HepG2 (cell line): Measurements from ENCODE around the gene SNAPIN. TPM values are rescaled to one million over a fixed set of nuclear protein-coding genes. Genes with fewer than 3 reads are reported as not detected.
"Not testable (repeated sequence)": the region's sequence is repeated elsewhere in the genome, so short reads cannot be mapped to it uniquely, and the experiment has no call there.

ENCODE experiments used
- ATAC-seq: fragments of 200-7000 bp; cut with Tn5 transposase; 3 replicates; pipeline ENCODE4 v1.9.1; 2020; ENCODE audit warnings: mild to moderate bottlenecking, moderate library complexity
- BruUV-seq: library from RNA; stranded (reverse); fragments of 400-500 nt; replicated peaks from 2 replicates; lab custom pipeline; 2021; lab: Mats Ljungman, UMichigan
- CTCF ChIA-PET: fragments of 300-600 bp; formaldehyde crosslinking; extraction: SDS; loops from one replicate; lab custom pipeline; 2021; ENCODE audit warnings: low total read pairs, inconsistent platforms, low intra/inter-chr PET ratio; lab: Yijun Ruan, JAX
- POLR2A ChIA-PET: fragments of 350-600 bp; sonication (Branson Sonifier 250); formaldehyde crosslinking; loops from one replicate; lab custom pipeline; 2020; ENCODE audit warnings: antibody characterized with exemption, inconsistent platforms; lab: Yijun Ruan, JAX
- DNase-seq: peaks from one replicate; pipeline ENCODE4 v3.0.0-alpha.2; 2015; ENCODE audit warnings: low spot score
- FAIRE-seq: peaks from 3 replicates; lab custom pipeline; 2011; peaks lifted over from hg19 to GRCh38; lab: Jason Lieb, UNC
- H2AFZ ChIP-seq: one replicate; pipeline ENCODE4 v1.6.1; 2011; ENCODE audit warnings: low read length, inconsistent platforms
- H3K27ac ChIP-seq: fragments of 300-600 bp; 3 replicates; pipeline ENCODE4 v1.8.0; 2011; ENCODE audit warnings: mixed run types, mild to moderate bottlenecking, mixed read lengths, low read length, inconsistent platforms; ENCODE audit not compliant: insufficient read depth; ENCODE audit errors: extremely low read length
- H3K27me3 ChIP-seq, 2 experiments: fragments of 200-600 bp in 1 of 2; 2 replicates in 1 of 2; 3 replicates in 1 of 2; pipeline versions ENCODE4 v1.6.0 to v1.8.0; 2011; ENCODE audit warnings: low read length in 2 of 2, mild to moderate bottlenecking in 2 of 2, moderate library complexity in 2 of 2, inconsistent platforms in 1 of 2; ENCODE audit not compliant: insufficient read depth in 2 of 2, control insufficient read depth in 1 of 2
- H3K36me3 ChIP-seq, 2 experiments: fragments of 200-600 bp in 1 of 2; replicated peaks in 1 of 2; 2 replicates in 1 of 2; 3 replicates in 1 of 2; pipeline versions ENCODE4 v1.5.1 to v1.8.0; 2011; ENCODE audit warnings: low read length in 2 of 2, inconsistent platforms in 1 of 2; ENCODE audit not compliant: insufficient read depth in 2 of 2, control insufficient read depth in 1 of 2
- H3K4me1 ChIP-seq: 2 replicates; pipeline ENCODE4 v1.5.1; 2012; ENCODE audit warnings: low read length, inconsistent platforms; ENCODE audit not compliant: insufficient read depth
- H3K4me2 ChIP-seq: 2 replicates; pipeline ENCODE4 v1.6.0; 2011; ENCODE audit warnings: low read depth, low read length, inconsistent platforms
- H3K4me3 ChIP-seq, 3 experiments: fragments of 200-600 bp in 1 of 3; sonication (generic), shearing (Covaris generic) in 1 of 3; replicated peaks in 1 of 3; 2 replicates each; pipeline ENCODE4 v1.5.1; 2011 to 2016; ENCODE audit warnings: low read length in 3 of 3, inconsistent platforms in 2 of 3, low read depth in 2 of 3, mild to moderate bottlenecking in 2 of 3, control low read depth in 1 of 3, mixed read lengths in 1 of 3; ENCODE audit not compliant: insufficient read depth in 1 of 3
- H3K79me2 ChIP-seq: one replicate; pipeline ENCODE4 v1.6.1; 2011; ENCODE audit warnings: low read length, inconsistent platforms; ENCODE audit not compliant: insufficient read depth
- H3K9ac ChIP-seq: 2 replicates; pipeline ENCODE4 v1.6.0; 2011; ENCODE audit warnings: mild to moderate bottlenecking, low read depth, low read length, inconsistent platforms; ENCODE audit not compliant: insufficient read depth
- H3K9me3 ChIP-seq: 2 replicates; pipeline ENCODE4 v1.5.1; 2012; ENCODE audit warnings: mild to moderate bottlenecking, low read length
- H4K20me1 ChIP-seq: 2 replicates; pipeline ENCODE4 v1.6.0; 2011; ENCODE audit warnings: inconsistent platforms, mild to moderate bottlenecking, low read length, moderate library complexity; ENCODE audit not compliant: insufficient read depth
- DDIT3 ChIP-seq: sonication (generic); formaldehyde crosslinking; IDR thresholded peaks from 2 replicates; pipeline ENCODE4 v1.4.0; 2020; ENCODE audit warnings: mild to moderate bottlenecking, missing genetic modification reagents
- HHEX ChIP-seq: IDR thresholded peaks from 2 replicates; pipeline ENCODE4 v1.6.1; 2016; ENCODE audit warnings: control low read depth
- ONECUT2 ChIP-seq: sonication (generic); formaldehyde crosslinking; IDR thresholded peaks from 2 replicates; pipeline ENCODE4 v1.4.0; 2020; ENCODE audit warnings: missing genetic modification reagents
- PBX2 ChIP-seq: IDR thresholded peaks from 2 replicates; pipeline ENCODE4 v1.6.1; 2016; ENCODE audit warnings: control low read depth
- THAP7 ChIP-seq: sonication (generic); formaldehyde crosslinking; IDR thresholded peaks from 2 replicates; pipeline ENCODE4 v1.8.1; 2023; ENCODE audit warnings: mild to moderate bottlenecking, missing genetic modification reagents
- ZNF24 ChIP-seq: fragments of 450-650 bp; IDR thresholded peaks from 2 replicates; pipeline ENCODE4 v1.6.1; 2017; ENCODE audit warnings: antibody characterized with exemption, mild to moderate bottlenecking
- ZNF570 ChIP-seq: sonication (generic); formaldehyde crosslinking; IDR thresholded peaks from 2 replicates; pipeline ENCODE4 v1.4.0; 2020; ENCODE audit warnings: mild to moderate bottlenecking, missing genetic modification reagents, borderline replicate concordance
- ZSCAN5A ChIP-seq: sonication (generic); formaldehyde crosslinking; IDR thresholded peaks from 2 replicates; pipeline ENCODE4 v1.8.0; 2022; ENCODE audit warnings: mild to moderate bottlenecking, missing genetic modification reagents, borderline replicate concordance
- WGBS: methylation state at CpG from one replicate; pipeline ENCODE4 v1.1.6; 2017; ENCODE audit warnings: low lambda C conversion rate; 5-methylcytosine and 5-hydroxymethylcytosine counted together
- in situ Hi-C: cut with HindIII; loops from 2 replicates; pipeline ENCODE4 v1.10.0; 2017; ENCODE audit warnings: low pct_unique_long_range_greater_than_20kb; ENCODE audit not compliant: extremely low pct_ligation_motif_present
- intact Hi-C: fragments of 100-400 bp; cut with micrococcal nuclease; formaldehyde crosslinking; loops from one replicate; pipeline ENCODE4 v1.10.0; 2022; ENCODE audit not compliant: unreplicated experiment
- polyA plus RNA-seq, 8 experiments: library from polyadenylated mRNA; depleted of rRNA in 3 of 8; stranded (reverse) in 7 of 8; unstranded in 1 of 8; fragments of >200 nt; fragmentation: Illumina TruSeq in 4 of 8; extraction: Trizol in 4 of 8; gene quantifications; 2 replicates each; pipeline versions ENCODE4 v1.2.1 to v1.2.3, GENCODE V29; 2011 to 2016; ENCODE audit warnings: low read depth in 4 of 8, missing spikeins in 1 of 8, mixed read lengths in 1 of 8; ENCODE audit not compliant: insufficient read depth in 1 of 8
- total RNA-seq, 5 experiments: library from RNA; depleted of rRNA; stranded (reverse); fragments of >200 nt; fragmentation: Illumina TruSeq; extraction: Trizol; gene quantifications; 2 replicates each; pipeline ENCODE4 v1.2.3, GENCODE V29; 2016; ENCODE audit warnings: low read depth in 1 of 5

SNAPIN gene
- total and polyA plus RNA-seq, 2 of the 13 experiments (the other 11 are each of a cell fraction or from before 2014, with no cell fraction given): 23.9 to 25.7 TPM

GRCh38 chr1:153639280-153639679 lies 19.2 kb upstream of the SNAPIN start (continued):
- no peak for TF ChIP-seq THAP7 (CRISPR knock-in tag)
- no peak for TF ChIP-seq ZNF570 (CRISPR knock-in tag)
- no peak for TF ChIP-seq DDIT3 (CRISPR knock-in tag)
- TF ChIP-seq PBX2 (CRISPR knock-in tag): no peak
- no peak for TF ChIP-seq ZSCAN5A (CRISPR knock-in tag)
- no peak for TF ChIP-seq ONECUT2
- TF ChIP-seq HHEX: no peak
- TF ChIP-seq ZNF24: no peak

- H3K4me2 ChIP-seq, CTCF ChIA-PET, H4K20me1 ChIP-seq, in situ Hi-C loops, H3K27ac ChIP-seq, H3K9ac ChIP-seq, H3K9me3 ChIP-seq, BruUV-seq, intact Hi-C loops, ATAC-seq, FAIRE-seq, DNase-seq, H2AFZ ChIP-seq, H3K27me3 ChIP-seq, H3K4me3 ChIP-seq: not testable (repeated sequence)
- POLR2A ChIA-PET: interaction anchor here (0.6 to 3.6 kb wide), 4 partner anchors 9 to 968 kb away, joined by 3 to 16 read pairs (median 4); partner anchors contain the start of genes S100A1 and S100A13
- H3K36me3 ChIP-seq: peaks cover 27 to 91% of the 10 kb centered on the region in 2 experiments
- H3K79me2 ChIP-seq: peaks cover 26% of the 10 kb centered on the region
- peaks cover 30% of the 10 kb centered on the region for H3K4me1 ChIP-seq
- 100% methylated on average over 4 of the region's 5 CpGs for whole genome bisulfite sequencing
These were observed 18.3 kb upstream of the SNAPIN start for GRCh38 chr1:153640213-153640612.
